H54 (cell line): ENCODE data around the gene BRD2.

Experiments
- DNase-seq: peaks from one replicate; pipeline ENCODE4 v3.0.0; 2011; ENCODE audit warnings: low spot score, mixed read lengths; ENCODE audit not compliant: insufficient read length
- FAIRE-seq: peaks from 3 replicates; lab custom pipeline; 2011; peaks lifted over from hg19 to GRCh38; lab: Jason Lieb, UNC
- POLR2A ChIP-seq: IDR thresholded peaks from 2 replicates; pipeline ENCODE4 v1.6.1; 2011; ENCODE audit warnings: low read depth, mild to moderate bottlenecking, low read length

The BRD2 gene

DNA sequence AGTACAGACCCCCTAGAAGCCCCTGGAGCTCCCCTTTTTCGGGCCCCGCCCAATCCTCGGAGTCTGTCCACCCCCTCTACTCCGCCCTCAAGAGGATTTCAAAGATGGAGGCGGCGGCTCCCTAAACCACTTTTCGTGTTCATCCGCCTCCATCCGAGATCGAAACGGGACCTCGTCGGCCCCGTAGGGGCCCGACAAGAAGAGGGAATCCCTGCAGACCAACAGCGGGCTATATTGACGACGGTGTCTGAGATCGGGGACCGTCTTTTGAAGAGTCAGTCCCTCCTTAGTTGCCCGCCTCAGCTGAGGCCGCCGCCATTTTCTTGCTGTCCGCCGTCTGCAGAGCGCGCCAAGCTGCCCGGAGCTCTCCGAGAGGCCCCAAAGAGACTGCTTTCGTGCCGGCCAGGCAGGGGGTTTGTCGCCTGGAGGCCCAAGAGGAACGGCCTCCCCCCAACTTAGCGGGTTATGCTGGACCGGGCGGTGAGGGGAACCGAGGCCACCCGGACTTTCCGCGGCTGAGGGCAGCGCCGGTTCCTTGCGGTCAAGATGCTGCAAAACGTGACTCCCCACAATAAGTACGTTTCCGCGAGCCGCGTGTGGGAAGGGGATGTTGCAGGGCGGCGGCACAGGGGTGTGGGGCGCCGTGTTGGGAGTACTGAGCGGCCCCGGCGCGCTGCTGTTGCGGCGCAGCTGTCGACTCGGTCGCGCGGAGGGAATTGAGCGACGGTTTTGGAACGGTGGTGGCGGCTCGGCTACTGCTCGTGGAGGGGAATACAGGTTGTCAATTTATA is 4.2 kb downstream of the BRD2 start:
- DNase-seq (no peak), FAIRE-seq (no peak)
- TF ChIP-seq POLR2A = 0 out of 2 replicates have a peak, but pooled peaks have one; percentile 10

DNA sequence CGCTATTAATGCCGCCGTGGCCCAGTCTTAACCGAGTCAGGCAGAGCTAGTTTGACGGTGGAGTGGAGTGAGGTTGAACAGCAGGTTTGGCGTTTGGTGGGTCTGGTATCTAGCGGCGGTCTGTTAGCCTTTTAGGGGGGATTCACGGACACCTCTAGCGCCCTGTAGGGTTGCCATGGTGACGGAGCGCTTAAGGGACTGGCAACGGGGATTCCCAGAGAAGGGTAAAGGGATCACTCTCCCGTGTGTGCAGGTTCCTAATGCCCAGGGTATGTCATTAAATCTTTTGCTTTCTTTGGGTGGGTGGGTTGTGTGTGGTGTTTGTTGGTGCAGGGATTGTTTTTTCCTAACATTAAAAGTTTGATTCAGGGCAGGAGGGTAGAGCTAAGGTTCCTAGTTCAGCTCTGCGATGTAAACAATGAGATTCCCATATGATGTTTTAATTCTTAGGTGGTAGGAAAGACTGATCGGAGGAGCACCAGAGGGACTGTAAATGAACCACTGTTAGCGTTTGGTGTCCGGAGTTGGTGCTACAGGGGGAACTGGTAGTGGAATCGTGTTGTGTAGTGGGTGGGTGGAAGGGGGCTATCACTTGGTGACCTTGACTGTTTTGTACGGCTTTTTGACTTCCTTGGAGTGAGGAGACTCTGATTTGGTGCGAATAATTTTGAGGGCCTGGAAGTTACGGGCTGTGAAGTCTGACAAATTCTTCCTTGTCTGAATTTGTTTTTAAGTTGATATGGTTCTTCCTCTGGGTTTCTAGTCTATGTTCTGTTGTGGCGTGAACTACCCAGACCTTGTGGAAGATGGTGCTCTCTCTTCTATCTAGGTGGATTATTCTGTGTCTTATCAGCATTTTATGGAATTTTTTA is 5.0 kb downstream of the BRD2 start:
- DNase-seq (no peak), FAIRE-seq (no peak)
- TF ChIP-seq POLR2A = no peak

DNA sequence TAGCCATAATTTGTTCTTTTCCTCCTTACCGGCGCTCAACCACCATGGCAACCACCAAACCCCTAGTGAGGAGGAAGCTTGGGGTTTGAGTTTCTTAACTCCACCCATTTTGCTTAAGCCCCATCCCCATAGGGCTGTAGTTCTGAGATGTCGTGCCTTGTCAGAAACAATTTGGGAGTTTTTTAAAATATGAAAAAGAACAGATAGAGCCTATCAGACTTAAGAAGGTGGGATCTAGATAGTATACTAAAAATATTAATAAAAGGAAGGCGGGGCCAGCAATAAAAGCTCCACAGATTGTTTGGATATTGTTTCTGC is 5.6 kb downstream of the BRD2 start:
- DNase-seq (no peak), FAIRE-seq (no peak)
- no peak for TF ChIP-seq POLR2A

DNA sequence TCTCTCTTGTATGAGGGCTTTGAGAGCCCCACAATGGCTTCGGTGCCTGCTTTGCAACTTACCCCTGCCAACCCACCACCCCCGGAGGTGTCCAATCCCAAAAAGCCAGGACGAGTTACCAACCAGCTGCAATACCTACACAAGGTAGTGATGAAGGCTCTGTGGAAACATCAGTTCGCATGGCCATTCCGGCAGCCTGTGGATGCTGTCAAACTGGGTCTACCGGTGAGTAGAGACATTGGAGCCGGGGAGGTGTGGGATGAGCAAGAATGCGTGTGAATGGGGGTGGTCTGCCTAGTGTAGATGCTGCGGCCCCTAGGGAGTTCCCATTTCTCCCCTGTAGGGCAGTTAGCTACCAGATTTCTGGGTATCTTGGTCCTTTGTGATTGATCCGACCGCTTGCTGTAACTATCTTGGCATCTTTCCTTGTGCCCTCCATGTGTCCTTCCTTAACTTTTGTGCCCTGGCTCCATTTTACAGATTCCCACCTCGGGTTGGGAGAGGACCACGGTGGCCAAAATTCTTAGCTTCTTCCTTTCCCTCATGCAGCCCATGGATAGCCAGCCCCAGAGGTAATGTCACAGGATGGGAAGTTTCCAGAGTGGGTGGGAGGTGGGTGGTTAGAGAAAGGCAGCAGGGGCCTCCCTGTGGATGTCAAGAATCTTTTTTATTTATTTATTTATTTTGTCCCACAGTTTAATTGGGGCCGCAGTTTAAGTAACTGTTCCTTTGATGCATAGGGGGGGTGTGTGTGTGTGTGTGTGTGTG is 6.3 kb downstream of the BRD2 start:
- DNase-seq (no peak), FAIRE-seq (no peak)
- TF ChIP-seq POLR2A = no peak

DNA sequence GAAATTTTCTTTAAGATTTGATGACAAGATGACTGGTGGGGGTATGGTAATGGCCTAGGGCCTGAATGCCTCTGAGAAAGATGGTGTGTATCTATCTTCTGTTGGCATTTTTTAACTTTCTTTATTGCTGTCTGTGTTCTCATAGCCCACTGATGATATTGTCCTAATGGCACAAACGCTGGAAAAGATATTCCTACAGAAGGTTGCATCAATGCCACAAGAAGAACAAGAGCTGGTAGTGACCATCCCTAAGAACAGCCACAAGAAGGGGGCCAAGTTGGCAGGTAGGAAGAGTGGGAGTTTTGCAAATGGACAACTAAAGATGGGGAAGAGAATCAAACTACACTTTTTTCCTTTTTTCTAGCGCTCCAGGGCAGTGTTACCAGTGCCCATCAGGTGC is 7.5 kb downstream of the BRD2 start:
- DNase-seq = no peak
- no peak for FAIRE-seq

DNA sequence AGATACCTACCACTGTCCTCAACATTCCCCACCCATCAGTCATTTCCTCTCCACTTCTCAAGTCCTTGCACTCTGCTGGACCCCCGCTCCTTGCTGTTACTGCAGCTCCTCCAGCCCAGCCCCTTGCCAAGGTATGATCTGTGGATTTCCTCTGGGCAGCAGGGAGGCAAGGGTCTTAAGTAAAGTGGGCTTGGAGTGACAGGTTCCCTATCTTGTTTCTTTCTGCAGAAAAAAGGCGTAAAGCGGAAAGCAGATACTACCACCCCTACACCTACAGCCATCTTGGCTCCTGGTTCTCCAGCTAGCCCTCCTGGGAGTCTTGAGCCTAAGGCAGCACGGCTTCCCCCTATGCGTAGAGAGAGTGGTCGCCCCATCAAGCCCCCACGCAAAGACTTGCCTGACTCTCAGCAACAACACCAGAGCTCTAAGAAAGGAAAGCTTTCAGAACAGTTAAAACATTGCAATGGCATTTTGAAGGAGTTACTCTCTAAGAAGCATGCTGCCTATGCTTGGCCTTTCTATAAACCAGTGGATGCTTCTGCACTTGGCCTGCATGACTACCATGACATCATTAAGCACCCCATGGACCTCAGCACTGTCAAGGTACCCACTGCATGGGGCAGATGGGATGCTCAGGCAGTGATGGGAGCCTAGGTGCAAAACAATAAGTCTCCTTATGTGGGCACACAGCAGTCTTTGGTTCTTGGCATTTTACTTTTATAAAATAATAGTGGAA is 8.1 kb downstream of the BRD2 start:
- DNase-seq (no peak), FAIRE-seq (no peak)
- TF ChIP-seq POLR2A = no peak

More for the DNA sequence above, 7.5 kb downstream of the BRD2 start:
- no peak for TF ChIP-seq POLR2A

DNA sequence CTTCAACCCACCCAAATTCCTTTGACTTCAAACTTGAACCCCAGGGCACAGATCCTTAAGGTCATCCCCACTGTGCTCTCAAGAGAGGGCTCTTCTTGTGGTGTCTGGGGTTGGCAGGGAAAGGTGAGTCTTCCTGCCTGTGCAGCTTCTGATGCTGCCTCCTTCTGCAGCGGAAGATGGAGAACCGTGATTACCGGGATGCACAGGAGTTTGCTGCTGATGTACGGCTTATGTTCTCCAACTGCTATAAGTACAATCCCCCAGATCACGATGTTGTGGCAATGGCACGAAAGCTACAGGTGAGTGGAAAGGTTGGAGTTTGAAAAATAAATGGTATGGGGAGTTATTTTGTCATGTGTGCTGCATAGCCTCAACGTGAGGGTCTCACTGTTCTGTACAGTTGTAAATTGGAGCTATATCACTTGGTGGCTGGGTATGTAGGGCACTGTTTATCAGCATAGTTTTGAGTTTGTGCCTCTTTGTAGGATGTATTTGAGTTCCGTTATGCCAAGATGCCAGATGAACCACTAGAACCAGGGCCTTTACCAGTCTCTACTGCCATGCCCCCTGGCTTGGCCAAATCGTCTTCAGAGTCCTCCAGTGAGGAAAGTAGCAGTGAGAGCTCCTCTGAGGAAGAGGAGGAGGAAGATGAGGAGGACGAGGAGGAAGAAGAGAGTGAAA is 9.0 kb downstream of the BRD2 start:
- FAIRE-seq (no peak), DNase-seq (no peak)
- TF ChIP-seq POLR2A = no peak

DNA sequence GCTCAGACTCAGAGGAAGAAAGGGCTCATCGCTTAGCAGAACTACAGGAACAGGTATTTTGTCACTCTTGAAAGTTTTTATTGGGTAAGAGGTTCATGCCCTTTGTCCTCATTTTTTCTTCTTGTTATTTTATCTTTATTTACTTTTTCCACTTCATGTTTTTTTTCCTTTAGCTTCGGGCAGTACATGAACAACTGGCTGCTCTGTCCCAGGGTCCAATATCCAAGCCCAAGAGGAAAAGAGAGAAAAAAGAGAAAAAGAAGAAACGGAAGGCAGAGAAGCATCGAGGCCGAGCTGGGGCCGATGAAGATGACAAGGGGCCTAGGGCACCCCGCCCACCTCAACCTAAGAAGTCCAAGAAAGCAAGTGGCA is 9.5 kb downstream of the BRD2 start:
- no peak for TF ChIP-seq POLR2A
- FAIRE-seq = no peak
- no peak for DNase-seq

DNA sequence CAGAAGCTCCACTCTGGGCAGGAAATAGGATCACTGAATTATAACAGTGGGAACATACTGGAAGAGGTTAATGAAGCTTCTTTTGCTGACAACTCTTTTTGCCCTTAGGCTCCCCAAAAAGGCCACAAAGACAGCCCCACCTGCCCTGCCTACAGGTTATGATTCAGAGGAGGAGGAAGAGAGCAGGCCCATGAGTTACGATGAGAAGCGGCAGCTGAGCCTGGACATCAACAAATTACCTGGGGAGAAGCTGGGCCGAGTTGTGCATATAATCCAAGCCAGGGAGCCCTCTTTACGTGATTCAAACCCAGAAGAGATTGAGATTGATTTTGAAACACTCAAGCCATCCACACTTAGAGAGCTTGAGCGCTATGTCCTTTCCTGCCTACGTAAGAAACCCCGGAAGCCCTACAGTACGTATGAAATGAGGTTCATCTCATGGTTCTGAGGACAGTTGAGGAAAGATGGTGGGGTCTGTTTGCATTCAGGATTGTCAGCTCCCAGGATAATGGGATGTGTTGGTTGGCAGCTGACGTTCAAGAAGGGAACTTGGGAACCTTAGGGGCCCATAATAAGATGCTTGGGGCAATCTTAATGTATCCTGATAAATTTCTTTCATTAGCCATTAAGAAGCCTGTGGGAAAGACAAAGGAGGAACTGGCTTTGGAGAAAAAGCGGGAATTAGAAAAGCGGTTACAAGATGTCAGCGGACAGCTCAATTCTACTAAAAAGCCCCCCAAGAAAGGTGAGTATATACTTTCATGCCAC is 11.5 kb downstream of the BRD2 start:
- DNase-seq (no peak), FAIRE-seq (no peak)
- no peak for TF ChIP-seq POLR2A

DNA sequence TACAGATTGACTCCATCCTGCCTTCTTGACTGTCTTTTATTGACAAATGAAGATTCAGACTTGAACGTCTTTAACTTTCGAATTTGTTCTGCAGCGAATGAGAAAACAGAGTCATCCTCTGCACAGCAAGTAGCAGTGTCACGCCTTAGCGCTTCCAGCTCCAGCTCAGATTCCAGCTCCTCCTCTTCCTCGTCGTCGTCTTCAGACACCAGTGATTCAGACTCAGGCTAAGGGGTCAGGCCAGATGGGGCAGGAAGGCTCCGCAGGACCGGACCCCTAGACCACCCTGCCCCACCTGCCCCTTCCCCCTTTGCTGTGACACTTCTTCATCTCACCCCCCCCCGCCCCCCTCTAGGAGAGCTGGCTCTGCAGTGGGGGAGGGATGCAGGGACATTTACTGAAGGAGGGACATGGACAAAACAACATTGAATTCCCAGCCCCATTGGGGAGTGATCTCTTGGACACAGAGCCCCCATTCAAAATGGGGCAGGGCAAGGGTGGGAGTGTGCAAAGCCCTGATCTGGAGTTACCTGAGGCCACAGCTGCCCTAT is 12.2 kb downstream of the BRD2 start:
- FAIRE-seq = no peak
- no peak for DNase-seq
- no peak for TF ChIP-seq POLR2A

DNA sequence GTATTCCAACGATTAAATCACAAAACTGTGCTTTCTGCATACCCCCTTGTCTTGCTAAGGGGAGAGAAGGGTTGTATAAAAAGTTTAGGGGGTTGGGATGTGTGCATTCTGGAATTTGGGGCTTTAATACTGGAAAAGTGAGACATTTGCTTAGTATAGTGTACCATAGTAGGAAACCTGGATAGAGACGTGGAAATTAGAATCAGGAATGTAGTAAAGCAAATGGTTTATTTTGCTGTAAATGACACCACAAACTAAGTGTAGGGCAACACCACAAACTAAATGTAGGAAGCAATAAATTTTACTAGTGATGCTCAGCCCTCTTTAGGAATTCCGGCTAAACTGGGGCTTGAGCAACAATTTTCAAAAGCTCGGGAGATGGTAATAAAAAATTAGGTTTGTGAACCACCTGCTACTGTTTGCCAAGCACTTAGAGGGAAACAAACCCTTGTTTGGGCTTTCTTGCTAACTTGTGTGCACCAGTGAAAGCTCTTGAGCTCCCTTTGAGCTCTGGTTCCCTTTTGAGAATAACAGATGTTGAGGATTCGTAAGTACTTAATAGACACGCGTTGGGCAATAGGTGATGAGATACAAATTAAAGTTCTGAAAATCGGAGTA is 13.8 kb downstream of the BRD2 start:
- no peak for FAIRE-seq
- TF ChIP-seq POLR2A = no peak

More for the DNA sequence above, 13.8 kb downstream of the BRD2 start:
- no peak for DNase-seq
